Fibroblast of lung (primary cell): Measurements from ENCODE around the gene ARHGAP42. TPM values are rescaled to one million over a fixed set of nuclear protein-coding genes. Genes with fewer than 3 reads are reported as not detected.

ENCODE experiments used
- DNase-seq, 2 donors: peaks; one replicate each; pipeline versions ENCODE4 v3.0.0 to v3.0.0-alpha.2; 2010; ENCODE audit warnings: low read depth in 2 of 2
- H2AFZ ChIP-seq: 2 replicates; pipeline ENCODE4 v1.5.1; 2012; ENCODE audit warnings: low read length, control low read depth, inconsistent platforms
- H3K27ac ChIP-seq: 2 replicates; pipeline ENCODE4 v1.5.1; 2011; ENCODE audit warnings: low read length, control low read depth; ENCODE audit not compliant: insufficient read depth
- H3K27me3 ChIP-seq: 2 replicates; pipeline ENCODE4 v1.5.1; 2011; ENCODE audit warnings: mild to moderate bottlenecking, low read length; ENCODE audit not compliant: control insufficient read depth, insufficient read depth
- H3K36me3 ChIP-seq: 2 replicates; pipeline ENCODE4 v1.5.1; 2011; ENCODE audit warnings: low read length; ENCODE audit not compliant: control insufficient read depth, insufficient read depth
- H3K4me1 ChIP-seq: 2 replicates; pipeline ENCODE4 v1.5.1; 2011; ENCODE audit warnings: low read length; ENCODE audit not compliant: control insufficient read depth, insufficient read depth; ENCODE audit errors: extremely low read depth
- H3K4me2 ChIP-seq: 2 replicates; pipeline ENCODE4 v1.5.1; 2011; ENCODE audit warnings: low read length, control low read depth; ENCODE audit not compliant: insufficient read depth; ENCODE audit errors: extremely low read depth
- H3K4me3 ChIP-seq, 4 experiments: fragments of 200-600 bp in 1 of 4; sonication (generic) in 1 of 4; replicated peaks in 1 of 4; 2 replicates each; pipeline ENCODE4 v1.5.1; 2011 to 2016; ENCODE audit warnings: low read length in 4 of 4, low read depth in 3 of 4, mild to moderate bottlenecking in 3 of 4, control low read depth in 2 of 4, inconsistent platforms in 1 of 4, mixed read lengths in 1 of 4; ENCODE audit not compliant: insufficient read depth in 1 of 4; ENCODE audit errors: control extremely low read depth in 1 of 4
- H3K79me2 ChIP-seq: 2 replicates; pipeline ENCODE4 v1.5.1; 2012; ENCODE audit warnings: mild to moderate bottlenecking, low read length, inconsistent platforms; ENCODE audit not compliant: control insufficient read depth, insufficient read depth
- H3K9ac ChIP-seq: 2 replicates; pipeline ENCODE4 v1.5.1; 2011; ENCODE audit warnings: mild to moderate bottlenecking, low read length, control low read depth; ENCODE audit not compliant: insufficient read depth
- H3K9me3 ChIP-seq: 2 replicates; pipeline ENCODE4 v1.5.1; 2012; ENCODE audit warnings: low read depth, low read length; ENCODE audit not compliant: control insufficient read depth, insufficient read depth
- H4K20me1 ChIP-seq: 2 replicates; pipeline ENCODE4 v1.5.1; 2011; ENCODE audit warnings: low read length; ENCODE audit not compliant: control insufficient read depth, insufficient read depth; ENCODE audit errors: extremely low read depth
- EZH2 ChIP-seq: IDR thresholded peaks from 2 replicates; pipeline ENCODE4 v1.5.1; 2012; ENCODE audit warnings: low read length, control low read depth, mild to moderate bottlenecking; ENCODE audit errors: missing control alignments
- polyA plus RNA-seq, 2 donors: library from polyadenylated mRNA; depleted of rRNA in 1 of 2; stranded (reverse) in 1 of 2; unstranded in 1 of 2; fragments of >200 nt; gene quantifications; 2 replicates each; pipeline ENCODE4 v1.2.1, GENCODE V29; 2011 to 2012; ENCODE audit warnings: missing spikeins in 1 of 2
- total RNA-seq: library from RNA; depleted of rRNA; stranded (reverse); fragments of >200 nt; gene quantifications from 2 replicates; pipeline ENCODE4 v1.2.1, GENCODE V29; 2014
- TF ChIP-seq, protein P1 (sequence below), 2 donors: IDR thresholded peaks in 1 of 2; conservative IDR thresholded peaks in 1 of 2; 1 replicate in 1 of 2; 2 replicates in 1 of 2; pipeline ENCODE4 v1.5.1; 2011 to 2012; ENCODE audit warnings: low read length in 2 of 2, control low read depth in 1 of 2, inconsistent platforms in 1 of 2, low read depth in 1 of 2, mild to moderate bottlenecking in 1 of 2

Gene ARHGAP42
- total and polyA plus RNA-seq, 2 donors (not counting 1 experiment from before 2014, with no cell fraction given) = 8.0 to 13.4 TPM

DNA sequence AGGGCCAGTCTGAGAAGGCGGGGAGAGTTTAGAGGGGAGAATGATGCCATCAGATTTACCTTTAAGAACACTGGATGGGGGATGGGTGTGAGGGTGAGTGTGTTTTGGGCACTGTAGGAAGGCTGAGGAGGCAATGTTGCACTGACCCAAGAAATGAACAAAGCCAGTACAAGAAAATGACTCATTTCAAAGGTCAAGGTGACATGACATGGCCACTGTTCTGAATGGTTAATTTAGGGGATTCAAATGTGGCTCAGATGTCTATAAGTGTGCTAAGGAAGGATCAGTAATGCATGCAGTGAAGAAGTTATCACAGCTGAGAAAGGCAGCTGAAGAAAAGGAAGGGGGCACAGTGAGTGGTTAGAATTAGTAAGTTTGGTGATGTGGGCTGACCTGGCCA, 312.7 kb downstream of the ARHGAP42 start:
- Histone ChIP-seq H3K27ac (no peak overlapping the region), H3K9me3 (no peaks in the 10 kb centered on the region), H3K27me3 (no peaks in the 10 kb centered on the region), H3K4me2 (no peak overlapping the region), H3K79me2 (no peaks in the 10 kb centered on the region), H3K9ac (no peak overlapping the region), H3K4me1 (no peaks in the 10 kb centered on the region), H2AFZ (no peak overlapping the region), H3K4me3 (no peak overlapping the region), H3K36me3 (no peaks in the 10 kb centered on the region), H4K20me1 (no peaks in the 10 kb centered on the region)
- DNase-seq = no peak
- TF ChIP-seq, protein P1, sequence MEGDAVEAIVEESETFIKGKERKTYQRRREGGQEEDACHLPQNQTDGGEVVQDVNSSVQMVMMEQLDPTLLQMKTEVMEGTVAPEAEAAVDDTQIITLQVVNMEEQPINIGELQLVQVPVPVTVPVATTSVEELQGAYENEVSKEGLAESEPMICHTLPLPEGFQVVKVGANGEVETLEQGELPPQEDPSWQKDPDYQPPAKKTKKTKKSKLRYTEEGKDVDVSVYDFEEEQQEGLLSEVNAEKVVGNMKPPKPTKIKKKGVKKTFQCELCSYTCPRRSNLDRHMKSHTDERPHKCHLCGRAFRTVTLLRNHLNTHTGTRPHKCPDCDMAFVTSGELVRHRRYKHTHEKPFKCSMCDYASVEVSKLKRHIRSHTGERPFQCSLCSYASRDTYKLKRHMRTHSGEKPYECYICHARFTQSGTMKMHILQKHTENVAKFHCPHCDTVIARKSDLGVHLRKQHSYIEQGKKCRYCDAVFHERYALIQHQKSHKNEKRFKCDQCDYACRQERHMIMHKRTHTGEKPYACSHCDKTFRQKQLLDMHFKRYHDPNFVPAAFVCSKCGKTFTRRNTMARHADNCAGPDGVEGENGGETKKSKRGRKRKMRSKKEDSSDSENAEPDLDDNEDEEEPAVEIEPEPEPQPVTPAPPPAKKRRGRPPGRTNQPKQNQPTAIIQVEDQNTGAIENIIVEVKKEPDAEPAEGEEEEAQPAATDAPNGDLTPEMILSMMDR (conservative IDR thresholded peaks at IDR 0.05 in 1 of 2, IDR thresholded peaks at IDR 0.05 in 1 of 2; ENCODE audit: low read depth in 1 of 2, low read length in 2 of 2) = no peak
- TF ChIP-seq EZH2 = no peak

DNA sequence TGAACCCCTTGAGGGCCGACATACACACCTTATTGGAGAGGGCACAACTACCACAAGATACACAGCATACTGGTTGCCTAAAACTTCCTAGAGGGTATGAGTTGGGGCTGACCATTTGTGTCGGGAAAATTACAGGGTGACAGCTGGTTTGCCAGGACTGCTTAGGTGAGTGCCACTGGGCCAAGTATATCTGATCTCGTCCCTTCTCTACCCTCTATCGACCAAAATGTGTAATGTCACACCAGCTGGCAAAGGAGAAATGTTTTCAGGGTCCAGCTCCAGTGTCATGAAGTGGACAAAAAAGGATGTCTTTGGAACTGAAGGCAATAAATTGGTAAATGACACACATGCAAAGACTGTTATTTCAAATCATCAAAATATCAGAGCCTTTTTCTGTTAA, 316.4 kb downstream of the ARHGAP42 start:
- H3K27me3 ChIP-seq = no peaks in the 10 kb centered on the region
- H3K36me3 ChIP-seq = no peaks in the 10 kb centered on the region
- H3K79me2 ChIP-seq = no peaks in the 10 kb centered on the region
- H3K9ac ChIP-seq = no peak overlapping the region
- H3K4me2 ChIP-seq = no peak overlapping the region
- no peak for DNase-seq
- no peaks in the 10 kb centered on the region for H4K20me1 ChIP-seq
- no peak overlapping the region for H3K27ac ChIP-seq
- H3K4me1 ChIP-seq = no peaks in the 10 kb centered on the region
- TF ChIP-seq EZH2 = no peak
- TF ChIP-seq, protein P1 (conservative IDR thresholded peaks at IDR 0.05 in 1 of 2, IDR thresholded peaks at IDR 0.05 in 1 of 2; ENCODE audit: low read depth in 1 of 2, low read length in 2 of 2) = no peak
- no peak overlapping the region for H3K4me3 ChIP-seq
- no peaks in the 10 kb centered on the region for H3K9me3 ChIP-seq
- no peak overlapping the region for H2AFZ ChIP-seq

DNA sequence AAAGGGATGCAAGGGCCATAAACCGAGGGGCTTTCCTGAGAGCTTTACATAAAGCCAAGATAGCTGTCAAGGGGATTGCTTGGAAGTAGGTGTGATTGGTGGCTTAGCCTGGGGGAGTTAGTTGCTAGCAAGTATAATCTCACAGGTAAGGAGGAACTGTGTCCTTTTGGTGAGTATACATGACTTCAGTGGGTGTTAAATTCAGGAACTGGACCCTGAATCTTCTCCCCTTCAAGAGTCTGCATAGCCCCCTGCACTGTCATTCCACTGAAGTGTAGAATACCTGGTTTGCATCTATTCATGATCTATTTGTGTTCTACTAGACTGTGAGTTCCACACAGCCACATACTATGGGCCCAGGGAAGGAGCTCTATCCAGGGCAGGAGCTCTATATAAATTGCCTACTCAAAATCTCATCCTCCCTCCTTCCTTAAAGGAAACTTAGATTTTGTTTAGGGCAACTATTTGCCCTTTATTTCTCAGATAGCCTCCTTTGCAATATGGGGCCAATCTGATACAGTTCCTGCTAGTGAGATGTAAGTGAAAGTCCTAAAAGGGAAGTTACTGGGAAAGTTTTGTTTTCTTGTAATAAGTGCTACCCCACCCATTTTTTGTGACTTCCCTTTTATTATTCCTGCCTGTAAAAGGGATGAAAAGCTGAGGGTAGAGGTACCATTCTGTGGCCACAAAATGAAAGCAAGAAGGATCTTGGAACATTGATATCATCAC, 322.0 kb downstream of the ARHGAP42 start:
- no peak for TF ChIP-seq EZH2
- TF ChIP-seq, protein P1 (conservative IDR thresholded peaks at IDR 0.05 in 1 of 2, IDR thresholded peaks at IDR 0.05 in 1 of 2; ENCODE audit: low read depth in 1 of 2, low read length in 2 of 2) = no peak
- no peak for DNase-seq
- H3K27me3 ChIP-seq = no peaks in the 10 kb centered on the region
- H3K4me3 ChIP-seq = no peak overlapping the region
- H3K79me2 ChIP-seq = no peaks in the 10 kb centered on the region
- no peak overlapping the region for H2AFZ ChIP-seq
- no peak overlapping the region for H3K9ac ChIP-seq
- no peaks in the 10 kb centered on the region for H3K36me3 ChIP-seq
- H3K4me2 ChIP-seq = no peak overlapping the region
- no peaks in the 10 kb centered on the region for H4K20me1 ChIP-seq
- H3K27ac ChIP-seq = no peak overlapping the region
- H3K9me3 ChIP-seq = no peaks in the 10 kb centered on the region
- no peaks in the 10 kb centered on the region for H3K4me1 ChIP-seq
